A172 (cell line): ENCODE results near the gene GRB2. TPM values are rescaled to one million over a fixed set of nuclear protein-coding genes. Genes with fewer than 3 reads are reported as not detected.
"Not testable (repeated sequence)": the region's sequence is repeated elsewhere in the genome, so short reads cannot be mapped to it uniquely, and the experiment has no call there.

Experiments used
- DNase-seq: peaks from one replicate; pipeline ENCODE4 v3.0.0-alpha.2; 2015; ENCODE audit warnings: low spot score
- total RNA-seq: library from RNA; depleted of rRNA; stranded (reverse); fragments of >200 nt; shearing (Covaris generic); gene quantifications from 2 replicates; pipeline ENCODE4 v1.2.3, GENCODE V29; 2014

GRB2 gene
- total RNA-seq, 1 experiment from 2014 or later: 123 TPM

DNA sequence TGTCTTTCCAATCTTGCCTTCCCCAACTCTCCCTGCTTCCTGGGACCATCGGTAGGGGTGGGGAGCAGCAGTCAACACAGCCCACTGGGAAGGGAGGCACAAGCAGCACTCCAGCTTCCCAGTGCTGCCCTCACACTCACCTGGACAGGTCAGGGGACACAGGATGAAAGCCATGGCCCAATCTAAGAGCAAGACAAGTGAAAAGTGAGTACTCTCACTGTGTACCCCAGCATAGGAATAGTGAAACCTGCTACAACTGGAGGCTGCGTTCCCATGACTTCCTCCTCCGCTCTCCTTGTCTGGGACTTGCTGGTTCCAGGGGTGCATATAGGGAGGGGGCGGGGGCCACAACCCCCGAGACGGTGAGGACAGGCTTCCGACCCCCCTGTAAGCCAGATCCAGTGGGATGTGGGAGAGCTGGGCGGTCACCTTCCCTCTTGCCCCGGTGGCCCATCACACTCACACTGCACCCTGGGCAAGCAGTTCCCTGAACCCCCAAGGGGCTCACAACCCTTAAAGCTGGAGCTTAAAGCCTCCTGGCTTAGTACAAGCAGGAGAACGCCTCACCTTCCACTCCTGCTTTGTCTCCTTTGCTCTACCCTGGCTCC, 86.8 kb downstream of the GRB2 start:
- DNase-seq: no peak

DNA sequence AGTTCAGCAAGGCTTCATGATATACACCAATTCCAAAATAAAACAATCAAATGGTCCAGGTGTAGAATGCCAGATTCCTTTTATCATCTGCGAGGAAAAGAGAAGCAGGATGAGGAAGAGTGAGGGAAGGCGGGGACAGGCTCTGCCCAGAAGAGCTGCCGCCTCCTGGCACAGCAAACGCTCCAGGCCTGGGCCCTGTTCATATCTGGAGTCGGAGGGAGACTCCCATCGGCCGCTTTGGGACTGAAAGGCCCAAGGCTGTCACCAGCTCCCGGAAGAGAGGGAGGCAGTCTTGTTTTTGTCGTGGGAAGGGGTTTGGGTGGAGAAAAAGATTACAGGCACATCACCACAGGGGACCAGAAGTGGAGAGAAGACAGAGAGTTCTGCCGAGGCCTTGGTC, 87.3 kb downstream of the GRB2 start:
- DNase-seq: no peak

DNA sequence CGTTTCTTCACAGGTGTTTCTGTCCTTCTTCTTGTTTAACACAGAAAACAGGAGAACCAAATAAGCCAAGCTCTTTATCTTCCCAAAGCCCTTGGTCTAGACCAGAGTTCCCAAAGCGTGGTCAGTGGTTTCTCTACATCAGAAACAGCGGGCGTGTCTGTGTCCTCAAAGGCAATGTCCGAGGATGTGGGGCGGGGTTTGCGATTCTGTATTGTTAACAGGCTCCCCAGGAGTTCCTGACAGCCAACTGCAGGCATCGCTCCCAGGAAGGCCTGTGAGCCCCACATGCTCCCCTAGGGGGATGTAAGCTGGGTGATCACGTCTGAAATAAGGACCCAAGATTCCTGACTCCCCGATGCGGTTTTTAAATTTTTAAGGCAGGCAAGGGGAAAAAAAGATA, 87.8 kb downstream of the GRB2 start:
- peak; percentile 37 for DNase-seq

DNA sequence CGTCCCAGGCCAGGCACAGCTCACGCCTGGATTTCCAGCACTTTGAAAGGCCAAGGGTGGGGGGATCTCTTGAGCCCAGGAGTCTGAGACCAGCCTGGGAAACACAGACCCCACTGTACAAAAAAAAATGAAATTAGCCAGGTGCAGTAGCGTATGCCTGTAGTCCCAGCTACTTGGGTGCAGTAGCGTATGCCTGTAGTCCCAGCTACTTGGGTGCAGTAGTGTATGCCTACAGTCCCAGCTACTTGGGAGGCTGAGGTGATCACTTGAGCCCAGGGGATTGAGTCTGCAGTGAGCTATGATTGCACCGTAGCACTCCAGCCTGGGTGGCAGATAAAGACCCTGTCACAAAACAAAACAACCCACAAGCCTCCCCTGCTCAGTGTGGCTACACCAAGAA, 89.2 kb downstream of the GRB2 start:
- no peak for DNase-seq

DNA sequence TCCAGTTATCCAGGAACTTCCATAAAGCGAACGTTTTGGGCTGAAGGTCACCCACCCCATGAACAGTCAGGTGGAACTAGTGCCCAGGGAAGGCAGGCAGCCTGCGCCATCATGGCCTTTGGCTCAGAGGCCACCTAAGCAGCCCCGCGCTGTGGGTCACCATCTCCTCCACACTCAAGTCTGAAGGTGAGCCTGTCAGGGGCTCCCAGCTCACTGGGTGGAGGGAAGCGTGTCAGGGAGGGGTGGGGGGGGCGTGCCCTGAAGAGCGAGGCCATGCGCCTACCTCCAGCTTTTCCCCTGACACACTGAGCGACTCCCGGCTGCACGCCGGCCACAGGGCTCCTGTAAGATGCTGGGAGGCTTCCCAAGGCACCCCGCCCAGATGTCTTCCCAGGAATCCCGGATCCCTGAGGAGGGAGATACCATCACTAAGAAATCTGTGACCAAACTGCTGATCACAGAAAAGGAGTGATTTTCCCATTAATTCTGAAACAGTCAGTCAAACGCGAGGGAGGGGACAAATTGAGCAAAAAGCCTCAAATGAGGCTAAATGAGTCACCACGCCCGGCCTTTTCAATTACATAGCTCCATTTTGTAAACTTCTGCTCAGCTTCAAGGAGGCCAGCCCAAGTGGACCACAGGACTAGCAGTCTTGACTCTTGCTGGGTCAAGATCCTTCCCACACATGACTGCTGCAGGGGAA, 89.8 kb downstream of the GRB2 start:
- peak; percentile 41 for DNase-seq

DNA sequence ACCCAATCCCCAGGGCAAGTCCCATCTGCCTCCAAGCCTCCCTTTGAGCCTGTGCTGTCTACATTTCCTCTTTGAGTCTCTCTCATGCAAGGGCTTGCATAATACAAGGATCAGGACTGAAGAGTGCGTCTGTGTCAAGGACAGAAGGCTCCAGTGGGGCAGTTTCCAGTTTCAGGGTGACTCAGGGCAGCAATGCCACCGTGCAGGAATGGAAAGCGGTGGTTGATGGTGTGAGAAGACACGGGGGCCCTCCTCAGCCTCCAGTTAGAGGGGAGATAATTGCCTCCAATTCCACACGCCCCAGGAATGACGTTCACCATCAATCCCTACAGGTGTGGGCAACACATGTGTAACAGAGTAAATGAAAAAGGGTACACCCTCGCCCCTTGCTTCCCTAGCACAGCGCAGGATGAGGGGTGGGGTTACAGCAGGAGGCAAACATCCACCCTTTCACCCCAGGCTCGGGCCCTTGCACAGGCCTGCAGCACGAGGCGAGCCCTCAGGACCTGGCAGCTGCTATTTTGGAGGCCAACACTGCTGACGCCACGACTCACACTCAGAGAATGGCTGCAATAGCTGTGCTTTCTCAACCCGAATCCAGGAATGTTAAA, 91.4 kb downstream of the GRB2 start:
- DNase-seq: no peak

DNA sequence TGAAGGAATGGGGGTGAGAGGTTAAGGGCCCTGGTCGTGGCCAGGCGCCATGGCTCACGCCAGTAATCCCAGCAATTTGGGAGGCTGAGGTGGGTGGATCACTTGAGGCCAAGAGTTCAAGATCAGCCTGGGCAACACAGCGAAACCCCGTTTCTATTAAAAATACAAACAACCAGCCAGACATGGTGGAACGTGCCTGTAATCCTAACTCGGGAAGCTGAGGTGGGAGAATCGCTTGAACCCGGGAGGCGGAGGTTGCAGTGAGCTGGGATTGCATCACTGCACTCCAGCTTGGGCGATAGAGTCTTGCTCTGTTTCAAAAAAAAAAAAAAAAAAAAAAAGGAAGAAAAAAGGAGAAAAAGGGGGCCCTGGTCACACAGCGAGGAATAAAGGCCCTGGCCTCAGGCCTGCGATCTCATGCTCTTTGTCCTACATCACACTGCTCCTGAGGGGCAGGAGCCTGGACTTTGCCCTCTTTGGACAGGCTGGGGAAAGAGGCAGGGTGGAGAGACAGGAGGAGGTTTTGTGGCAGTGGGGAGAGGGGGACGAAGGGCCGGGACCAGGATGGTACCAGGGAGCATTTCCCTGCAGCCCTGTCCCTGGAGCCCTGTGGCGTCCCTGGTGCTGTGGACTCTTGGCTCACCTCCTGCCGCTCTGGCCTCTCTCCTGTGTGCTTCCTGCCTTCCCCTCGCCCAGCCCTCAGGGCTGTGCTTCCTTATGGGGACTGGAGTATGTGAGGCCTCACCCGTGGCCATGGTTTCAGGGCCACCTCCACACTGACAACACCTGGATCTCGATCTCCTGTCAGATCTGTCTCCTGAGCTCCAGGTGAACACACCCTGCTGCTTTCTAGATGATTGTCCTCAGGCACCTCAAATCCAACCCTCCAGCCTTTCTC, 96.5 kb downstream of the GRB2 start:
- no peak for DNase-seq

DNA sequence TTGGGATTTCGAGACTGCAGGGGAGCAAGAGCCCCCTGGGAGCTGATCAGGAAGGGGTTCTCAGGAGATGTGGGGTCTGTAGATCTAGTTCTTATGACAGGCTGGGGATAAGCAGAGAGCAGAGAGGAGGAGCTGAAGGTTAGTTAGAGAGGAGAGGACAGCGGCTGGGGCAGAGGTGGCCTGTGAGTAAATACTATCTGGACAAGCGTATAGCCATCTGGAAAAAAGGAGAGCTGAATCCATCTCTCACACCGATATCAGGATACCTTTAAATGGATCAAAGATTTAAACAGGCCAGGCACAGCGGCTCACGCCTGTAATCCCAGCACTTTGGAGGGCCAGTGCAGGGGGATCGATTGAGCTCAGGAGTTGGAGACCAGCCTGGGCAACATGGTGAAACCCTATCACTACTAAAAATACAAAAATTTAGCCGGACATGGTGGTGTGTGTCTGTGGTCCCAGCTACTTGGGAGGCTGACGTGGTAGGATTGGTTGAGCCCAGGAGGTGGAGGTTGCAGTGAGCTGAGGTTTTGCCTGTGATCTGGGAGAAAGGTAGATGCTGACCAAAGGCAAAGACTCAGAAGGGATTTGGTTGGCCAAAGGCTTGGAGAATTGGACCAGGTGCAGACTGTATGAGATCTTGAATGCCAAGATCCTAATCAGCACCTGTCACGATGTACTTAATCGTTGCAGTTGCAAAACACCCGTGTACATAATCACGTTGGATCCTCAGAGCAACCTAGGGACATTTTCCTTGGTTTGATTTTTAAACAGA, 97.3 kb downstream of the GRB2 start:
- no peak for DNase-seq

DNA sequence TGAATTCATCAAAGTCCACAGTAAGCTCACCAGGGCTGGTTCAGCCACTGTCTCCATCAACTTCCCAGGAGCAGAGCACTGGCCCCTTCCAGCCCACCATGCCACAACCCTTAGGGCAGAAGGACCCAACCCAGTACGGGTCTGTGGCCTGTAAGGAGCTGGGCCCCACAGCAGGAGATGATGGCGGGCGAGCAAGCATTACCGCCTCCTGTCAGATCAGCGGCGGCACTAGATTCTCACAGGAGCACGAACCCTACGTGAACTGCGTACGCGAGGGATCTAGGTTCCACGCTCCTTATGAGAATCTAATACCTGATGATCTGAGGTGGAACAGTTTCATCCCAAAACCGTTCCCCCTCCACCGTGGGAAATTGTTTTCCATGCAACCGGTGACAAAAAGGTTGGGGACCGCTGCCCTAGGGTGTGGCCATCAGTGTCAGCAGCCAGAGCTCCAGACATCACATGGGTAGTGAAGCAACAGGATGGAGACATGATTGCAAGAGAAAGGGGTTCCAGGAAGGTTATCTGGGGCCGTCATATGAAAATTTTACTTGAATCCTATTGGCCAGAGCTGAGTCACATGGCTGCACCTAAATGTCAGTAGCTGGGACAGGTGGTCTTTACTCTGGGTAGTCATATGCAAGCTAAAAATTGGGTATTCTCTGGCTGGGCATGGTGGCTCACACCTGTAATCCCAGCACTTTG, 103.8 kb downstream of the GRB2 start:
- no peak for DNase-seq

DNA sequence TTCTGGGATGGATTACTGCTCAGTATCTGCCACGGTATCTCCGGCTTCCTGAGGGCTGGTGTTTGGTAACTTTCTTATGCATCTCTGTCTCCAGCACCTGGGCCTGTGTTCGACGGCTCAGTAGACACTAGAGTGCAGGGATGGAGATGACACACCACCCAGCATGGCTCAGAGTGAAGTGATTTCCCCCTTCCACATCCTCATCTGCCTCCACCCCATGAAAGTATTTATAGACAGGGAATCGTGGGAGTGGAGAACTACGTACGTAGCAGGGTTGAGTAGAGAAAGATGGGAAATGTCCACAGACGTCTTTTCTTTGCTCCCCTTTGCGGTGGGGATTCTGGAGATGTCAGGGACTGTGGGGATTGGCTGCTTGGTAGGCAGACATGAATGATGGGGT, 104.4 kb downstream of the GRB2 start:
- no peak for DNase-seq

DNA sequence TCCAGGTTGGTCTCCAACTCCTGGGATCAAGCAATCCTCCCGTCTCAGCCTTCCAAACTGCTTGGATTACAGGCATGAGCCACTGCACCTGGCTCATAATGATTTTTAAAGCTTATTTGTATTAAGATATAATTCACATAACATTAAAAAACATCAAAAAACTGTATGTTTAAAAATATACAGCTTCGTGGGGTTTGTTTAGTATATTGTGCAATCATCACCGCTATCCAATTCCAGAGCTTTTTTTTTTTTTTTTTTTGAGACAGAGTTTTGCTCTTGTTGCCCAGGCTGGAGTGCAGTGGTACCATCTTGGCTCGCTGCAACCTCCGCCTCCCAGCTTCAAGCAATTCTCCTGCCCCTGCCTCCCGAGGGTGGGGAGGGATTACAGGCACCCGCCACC, 105.2 kb downstream of the GRB2 start:
- no peak for DNase-seq

DNA sequence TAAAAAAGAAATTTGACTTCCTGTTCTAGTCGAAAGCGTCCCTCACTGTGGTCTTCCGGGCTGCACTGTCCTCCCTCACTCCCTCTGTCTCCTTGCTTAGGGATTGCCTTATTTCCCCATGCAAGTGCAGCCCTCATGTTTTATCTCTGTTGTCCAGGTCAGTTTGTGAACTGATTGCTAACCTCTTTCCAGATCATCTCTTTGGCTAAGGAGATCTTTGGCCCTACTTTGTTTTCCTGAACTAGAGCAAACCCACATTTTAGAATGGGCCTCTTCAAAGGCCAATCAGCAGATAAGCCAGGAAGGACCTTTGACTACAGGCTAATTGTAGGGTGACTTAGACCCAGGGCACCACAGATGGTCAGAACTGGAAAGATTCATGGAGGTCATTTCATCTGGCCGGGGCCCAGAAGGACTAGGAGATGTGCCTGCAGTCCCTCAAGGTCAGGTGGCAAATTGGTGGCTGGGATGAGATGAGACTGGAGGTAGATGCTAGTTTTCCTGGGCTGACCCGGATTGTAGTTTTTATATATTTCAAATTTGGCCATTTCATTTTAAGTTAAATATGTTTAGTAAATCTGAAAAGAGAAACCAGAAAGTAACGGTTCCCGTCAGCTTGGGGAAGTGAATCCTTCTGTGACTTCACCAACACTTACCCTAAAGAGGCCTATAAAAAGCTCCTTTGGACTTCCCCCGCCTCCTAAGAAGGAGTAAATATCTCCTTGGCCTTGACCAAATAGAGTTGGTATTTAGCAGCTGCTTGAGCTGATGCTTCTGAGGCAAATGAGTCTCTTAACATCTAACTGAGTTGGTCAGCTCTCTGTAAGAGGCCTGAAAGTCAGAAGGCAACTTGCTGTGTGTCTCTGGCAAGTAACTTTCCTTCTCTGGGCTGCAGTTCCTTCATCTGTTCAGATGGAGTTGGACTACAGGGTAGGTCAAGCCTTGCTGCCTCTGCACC, 110.0 kb downstream of the GRB2 start:
- no peak for DNase-seq

DNA sequence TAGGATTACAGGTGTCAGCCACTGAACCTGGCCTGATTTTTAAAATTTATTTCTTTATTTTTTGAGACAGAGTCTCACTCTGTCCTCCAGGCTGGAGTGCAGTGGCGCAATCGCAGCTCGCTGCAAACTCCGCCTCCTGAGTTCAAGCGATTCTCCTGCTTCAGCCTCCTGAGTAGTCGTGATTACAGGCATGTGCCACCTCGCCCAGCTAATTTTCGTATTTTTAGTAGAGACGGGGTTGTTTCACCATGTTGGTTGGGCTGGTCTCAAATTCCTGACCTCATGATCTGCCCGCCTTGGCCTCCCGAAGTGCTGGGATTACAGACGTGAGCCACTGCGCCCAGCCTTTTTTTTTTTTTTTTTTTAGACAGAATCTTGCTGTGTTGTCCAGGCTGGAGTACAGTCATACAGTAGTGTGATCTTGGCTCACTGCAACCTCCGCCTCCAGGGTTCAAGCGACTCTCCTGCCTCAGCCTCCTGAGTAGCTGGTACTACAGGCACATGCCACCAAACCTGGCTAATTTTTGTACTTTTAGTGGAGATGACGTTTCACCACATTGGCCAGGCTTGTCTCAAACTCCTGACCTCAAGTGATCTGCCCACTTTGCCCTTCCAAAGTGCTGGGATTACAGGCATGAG, 112.5 kb downstream of the GRB2 start:
- DNase-seq: not testable (repeated sequence)

DNA sequence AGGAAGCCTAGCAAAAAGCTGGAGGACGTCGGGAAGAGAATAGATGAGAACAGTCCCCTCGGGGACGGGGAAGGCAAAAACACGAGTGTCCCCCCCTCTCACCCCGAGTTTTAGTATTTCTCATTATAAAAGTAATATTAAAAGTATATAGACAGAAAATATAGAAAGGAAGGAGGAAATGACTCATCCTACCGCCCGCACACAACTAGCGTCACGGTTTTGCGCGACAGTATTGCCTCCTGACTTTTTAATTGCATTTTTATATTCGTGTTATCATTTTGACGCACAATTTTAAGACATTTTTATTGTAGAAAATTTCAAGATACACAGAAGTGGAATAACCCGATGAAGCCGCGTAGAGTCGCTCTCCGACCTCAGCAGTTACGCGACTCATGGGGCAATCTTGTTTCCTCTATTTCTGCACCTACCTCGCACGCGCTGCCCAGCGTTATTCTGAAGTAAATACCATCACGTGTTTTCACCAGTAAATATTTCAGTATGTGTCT, 115.6 kb downstream of the GRB2 start:
- peak; percentile 43 for DNase-seq

DNA sequence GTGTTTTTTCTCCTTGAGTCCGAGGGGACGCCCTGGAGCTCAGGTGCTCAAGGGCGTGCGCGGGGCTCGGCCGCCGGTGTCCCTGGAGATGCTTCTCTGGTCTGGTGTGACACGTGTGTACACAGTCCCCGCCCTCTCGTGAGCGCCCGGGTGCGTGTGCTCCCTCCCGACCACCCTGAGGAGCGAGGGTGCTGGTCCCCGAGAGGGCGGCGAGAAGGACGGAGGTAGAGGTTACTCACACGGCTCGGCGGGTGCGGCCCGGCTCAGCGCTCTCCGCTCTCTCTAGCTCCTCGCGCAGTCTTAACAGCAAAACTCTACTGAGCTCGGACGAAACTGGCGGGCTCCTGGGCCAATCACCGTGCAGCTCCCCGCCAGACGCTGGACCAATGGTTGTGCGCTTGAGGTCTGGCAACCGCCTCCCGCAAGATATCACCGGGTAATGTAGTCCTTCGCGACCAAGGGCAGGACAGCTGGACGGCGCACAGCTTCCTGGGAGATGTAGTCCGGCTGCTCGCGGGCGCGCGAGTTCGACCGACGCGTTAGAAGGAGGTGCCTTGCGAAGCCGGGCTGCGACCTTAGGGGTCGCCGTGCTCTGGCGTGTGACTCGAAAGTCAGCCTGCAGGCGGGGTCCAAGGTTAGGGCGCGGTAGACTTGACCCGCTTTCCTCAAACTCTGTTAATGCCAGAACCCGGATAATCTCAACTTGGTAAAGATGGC, 116.2 kb downstream of the GRB2 start, which contains the start of gene SLC25A19:
Gene SLC25A19, minus strand, starts transcription at position 319 of the 717 bp plus-strand sequence. CDS start 2,669 bp downstream, outside the sequence.
- DNase-seq: peak; percentile 99

DNA sequence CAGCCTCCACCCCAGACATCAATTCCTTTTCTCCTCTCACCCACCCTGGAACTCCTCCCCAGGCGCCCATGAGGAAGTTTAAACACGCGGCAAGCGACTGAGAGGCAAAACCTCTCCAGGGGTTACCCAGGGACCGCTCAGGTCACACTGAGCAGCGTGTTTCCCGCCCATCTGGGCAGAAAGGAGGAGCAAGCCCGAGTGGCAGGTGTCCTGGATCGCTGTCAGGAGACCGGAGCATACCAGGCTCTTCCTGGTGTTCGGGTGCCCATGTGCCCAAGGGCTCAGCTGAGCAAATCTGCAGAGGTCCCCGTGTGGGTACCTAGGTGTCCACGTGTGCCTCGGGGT, 116.7 kb downstream of the GRB2 start:
- peak; percentile 47 for DNase-seq

DNA sequence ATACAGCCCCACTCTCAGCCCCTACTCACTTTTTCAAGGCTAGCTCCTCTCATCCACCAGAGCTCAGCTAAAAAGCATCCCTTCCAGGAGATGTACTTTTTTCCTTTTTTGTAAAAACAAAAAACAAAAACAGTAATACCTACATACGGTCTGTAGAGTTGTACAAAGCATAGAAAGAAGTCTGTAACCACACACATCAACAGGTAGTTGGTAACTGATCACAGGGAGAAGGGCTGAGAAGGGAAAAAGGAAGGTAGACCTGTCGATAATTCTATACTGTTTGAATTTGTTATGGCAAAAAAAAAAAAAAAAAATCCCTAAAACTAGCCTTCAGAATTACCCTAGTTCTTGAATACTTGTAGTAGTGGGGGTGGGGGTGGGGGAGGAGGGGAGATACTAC, 117.1 kb downstream of the GRB2 start:
- no peak for DNase-seq

DNA sequence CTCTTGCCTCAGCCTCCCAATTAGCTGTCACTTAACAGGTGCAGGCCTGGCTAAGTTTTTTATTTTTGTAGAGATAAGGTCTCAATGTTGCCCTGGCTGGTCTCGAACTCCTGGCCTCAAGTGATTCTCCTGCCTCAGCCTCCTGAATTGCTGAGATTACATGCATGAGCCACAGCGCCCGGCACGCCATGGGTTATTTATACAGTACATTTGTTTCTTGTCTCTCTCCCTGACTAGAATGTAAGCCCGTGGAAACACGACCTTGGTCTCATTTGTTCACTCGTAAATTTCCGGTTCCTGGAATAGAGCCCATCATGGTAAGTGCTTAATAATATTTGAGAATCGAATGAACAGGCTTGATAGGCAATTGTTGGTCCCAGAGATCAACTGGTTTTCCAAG, 118.3 kb downstream of the GRB2 start:
- no peak for DNase-seq
